Measurements from ENCODE around the gene POU4F1.

The POU4F1 gene

GRCh38 chr13:78589206-78589605 lies 14.1 kb downstream of the POU4F1 start:
- DNase-seq = no peak

- no peak for DNase-seq
Observed at GRCh38 chr13:78587395-78587794, 16.0 kb downstream of the POU4F1 start.

- DNase-seq = no peak
Observed at GRCh38 chr13:78586706-78587105, 16.6 kb downstream of the POU4F1 start.

DNA sequence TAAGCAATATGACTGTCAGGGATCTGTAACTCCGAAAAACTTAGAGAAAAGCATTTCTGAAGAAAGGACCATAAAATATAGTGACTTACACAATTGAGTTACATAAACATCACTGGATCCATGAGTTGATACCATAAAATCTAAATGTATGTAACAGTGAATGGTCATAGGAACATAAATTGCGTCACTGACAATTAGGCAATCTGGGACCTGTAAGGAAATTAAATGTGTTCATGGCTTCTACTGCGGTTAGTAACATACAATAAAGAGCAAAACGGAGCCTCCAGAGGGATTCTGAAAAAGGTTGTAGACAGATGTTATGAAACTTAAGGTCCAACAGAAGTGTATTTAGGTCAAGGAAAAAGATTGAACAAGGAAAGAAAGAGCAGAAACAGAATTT lies 27.1 kb downstream of the POU4F1 start:
- DNase-seq = no peak

DNA sequence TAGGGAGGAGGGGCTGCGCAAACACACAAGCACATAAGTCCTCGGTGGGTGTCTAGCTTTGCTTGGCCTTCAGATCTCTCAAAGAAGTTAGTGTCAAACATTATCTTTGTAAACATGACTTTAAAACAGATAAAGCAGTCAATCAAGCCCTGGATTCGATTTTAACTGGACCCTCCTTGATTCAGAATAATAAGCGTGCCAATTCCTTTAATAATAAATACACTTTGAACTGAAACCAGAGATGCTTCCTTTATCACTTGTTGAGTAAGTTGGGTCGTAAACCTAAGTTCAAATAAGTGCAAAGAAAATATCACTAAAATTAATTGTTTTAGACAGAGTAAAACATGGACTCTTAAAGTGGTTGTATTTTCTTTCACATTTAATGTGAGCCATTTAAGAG lies 30.9 kb downstream of the POU4F1 start:
- DNase-seq = no peak

DNA sequence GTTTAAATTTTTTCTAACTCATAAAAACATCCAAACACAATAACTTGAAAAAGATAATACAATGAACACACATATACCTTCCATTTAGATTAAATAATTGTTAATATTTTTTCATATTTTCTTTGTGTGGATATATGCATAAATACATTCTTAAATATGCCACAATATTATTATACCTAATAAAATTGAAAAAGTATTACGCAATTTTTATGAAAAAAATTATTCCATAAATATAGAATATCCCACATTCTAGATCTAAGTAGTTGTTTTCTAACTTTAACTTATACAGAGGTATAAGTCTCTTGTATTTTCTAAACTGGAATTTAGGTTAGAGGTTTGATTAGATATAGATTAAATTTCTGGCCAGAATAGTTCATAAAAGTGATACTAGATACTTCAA lies 34.3 kb downstream of the POU4F1 start:
- no peak for DNase-seq

DNA sequence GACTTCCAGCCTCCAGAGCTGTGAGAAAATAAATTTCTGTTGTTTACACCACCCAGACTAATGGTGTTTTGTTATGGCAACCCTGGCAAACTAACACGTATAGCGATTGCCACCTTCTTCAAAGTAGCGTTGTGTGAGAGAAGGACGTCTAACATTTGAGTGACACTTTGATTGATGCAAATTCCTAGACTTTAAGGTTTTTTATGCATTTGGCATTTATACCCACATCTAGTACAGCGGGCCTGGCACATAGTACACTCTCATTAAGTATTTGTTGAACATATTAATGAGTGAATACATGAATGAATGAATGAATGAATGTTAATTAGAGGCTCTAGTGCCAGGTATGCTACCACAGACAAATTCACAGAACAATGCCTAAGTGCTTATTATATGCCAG lies 36.7 kb downstream of the POU4F1 start:
- no peak for DNase-seq

DNA sequence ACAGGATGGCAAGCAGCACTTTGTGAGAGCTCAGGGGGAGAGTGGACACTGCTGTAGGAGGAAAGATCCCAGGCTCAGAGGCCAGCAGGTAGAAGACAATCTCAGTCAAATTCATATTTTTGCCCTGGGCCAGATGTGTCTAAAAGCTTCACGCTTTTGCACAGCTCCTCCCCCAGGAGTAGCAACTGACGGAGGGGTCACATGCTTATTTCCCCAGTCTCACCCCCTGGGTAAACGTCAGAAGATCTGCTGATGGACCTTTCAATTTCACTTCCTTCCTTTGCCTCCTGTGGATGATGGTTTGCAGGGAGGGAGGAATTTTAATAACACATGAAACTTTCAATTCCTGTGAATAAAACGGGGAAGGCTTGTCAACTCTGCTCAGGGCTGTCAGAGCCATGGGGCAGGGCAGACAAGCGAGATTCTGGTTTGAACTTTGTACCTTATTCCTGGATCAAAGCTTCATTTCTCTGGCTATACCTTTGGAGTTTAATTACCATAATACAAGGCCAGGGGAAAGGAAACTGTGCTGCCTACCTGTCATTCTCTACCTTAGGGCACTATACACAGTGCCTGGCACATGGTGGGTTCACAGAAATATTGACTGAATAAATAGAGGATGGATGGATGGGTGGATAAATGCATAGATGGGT lies 41.0 kb downstream of the POU4F1 start:
- no peak for DNase-seq

Data from NCI-H2029 (cell line).